ENCODE measurements around the gene NDC80. TPM values are rescaled to one million over a fixed set of nuclear protein-coding genes. Genes with fewer than 3 reads are reported as not detected.
"Not testable (repeated sequence)": the region's sequence is repeated elsewhere in the genome, so short reads cannot be mapped to it uniquely, and the experiment has no call there.

The NDC80 gene
- polyA plus RNA-seq (1.7 and 1.9 TPM in 2 replicates), polyA minus RNA-seq (2.4 and 3.2 TPM in 2 replicates)

DNA sequence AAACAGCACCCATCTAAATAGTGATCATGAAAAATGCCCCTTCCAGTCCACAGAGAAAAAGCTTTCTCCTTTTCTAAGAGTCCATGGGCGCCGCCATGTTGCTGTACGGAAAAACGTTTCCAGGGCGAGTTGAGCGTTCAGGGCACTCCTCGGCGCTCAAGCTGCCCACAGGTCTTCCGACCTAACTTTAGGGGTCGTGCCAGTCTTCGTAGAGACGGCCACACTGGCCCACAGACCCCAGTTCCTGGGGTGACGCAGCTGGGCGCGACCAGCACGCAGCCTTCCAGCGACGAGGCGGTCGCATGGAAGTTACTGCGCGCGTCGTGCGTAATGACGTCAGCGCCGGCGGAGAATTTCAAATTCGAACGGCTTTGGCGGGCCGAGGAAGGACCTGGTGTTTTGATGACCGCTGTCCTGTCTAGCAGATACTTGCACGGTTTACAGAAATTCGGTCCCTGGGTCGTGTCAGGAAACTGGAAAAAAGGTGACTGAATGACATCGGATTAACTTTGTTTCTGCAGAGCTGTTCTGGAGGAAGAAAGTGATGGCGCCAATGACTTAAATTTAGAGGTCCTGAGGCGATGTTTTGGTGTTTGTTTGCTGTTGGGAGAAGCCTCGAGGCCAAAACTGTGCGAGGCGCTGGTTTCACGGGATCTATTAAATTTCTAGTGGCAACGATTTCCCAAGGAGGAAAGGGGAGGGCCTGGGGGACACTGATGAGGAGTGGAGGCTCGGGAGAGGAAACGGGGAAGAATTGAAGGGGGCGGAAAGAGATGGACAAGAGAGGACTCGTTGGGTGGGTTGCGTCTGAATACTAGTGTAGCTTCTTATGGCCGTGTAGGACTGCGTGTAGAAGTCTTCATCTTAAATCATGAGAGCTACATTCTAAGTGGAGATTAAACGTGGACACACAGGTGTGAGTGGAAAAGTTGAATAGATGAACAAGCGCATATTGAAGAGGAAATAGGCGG is at the start of gene NDC80, which contains the start of gene METTL4:
TSS of gene NDC80 (plus strand) at position 358 of the 971 bp plus-strand sequence. CDS start 1,429 bp downstream, outside the sequence.
TSS of gene METTL4 (minus strand) at position 306 of the 971 bp plus-strand sequence. CDS start 4,289 bp downstream, outside the sequence.
- Histone ChIP-seq H4K20me1 (ENCODE audit: insufficient read depth) (no peaks in the 10 kb centered on the region), H3F3A (ENCODE audit: insufficient read depth, low read length, poor library complexity, severe bottlenecking) (no peaks in the 10 kb centered on the region), H3K9me3 (ENCODE audit: low read length) (no peaks in the 10 kb centered on the region), H3K27ac (ENCODE audit: low read length) (peak within 1 kb of the TSS; percentile 93), H3K9ac (ENCODE audit: low read length) (peak within 1 kb of the TSS; percentile 87), H2AFZ (ENCODE audit: low read depth, low read length) (peak within 1 kb of the TSS; percentile 59), H3K27me3 (ENCODE audit: insufficient read depth, low read depth, low read length) (no peaks in the 10 kb centered on the region), H3K9me2 (ENCODE audit: insufficient read depth, low read length) (no peaks in the 10 kb centered on the region), H3K4me3 (ENCODE audit: low read length) (peak within 1 kb of the TSS; percentile 77), H3K4me2 (ENCODE audit: low read length) (peak within 1 kb of the TSS; percentile 83), H3K79me2 (replicated peaks; ENCODE audit: insufficient read depth, low read length) (peaks cover 38% of the 10 kb centered on the region), H3K36me3 (ENCODE audit: insufficient read depth, low read length) (no peaks in the 10 kb centered on the region)
- TF ChIP-seq, protein P1, sequence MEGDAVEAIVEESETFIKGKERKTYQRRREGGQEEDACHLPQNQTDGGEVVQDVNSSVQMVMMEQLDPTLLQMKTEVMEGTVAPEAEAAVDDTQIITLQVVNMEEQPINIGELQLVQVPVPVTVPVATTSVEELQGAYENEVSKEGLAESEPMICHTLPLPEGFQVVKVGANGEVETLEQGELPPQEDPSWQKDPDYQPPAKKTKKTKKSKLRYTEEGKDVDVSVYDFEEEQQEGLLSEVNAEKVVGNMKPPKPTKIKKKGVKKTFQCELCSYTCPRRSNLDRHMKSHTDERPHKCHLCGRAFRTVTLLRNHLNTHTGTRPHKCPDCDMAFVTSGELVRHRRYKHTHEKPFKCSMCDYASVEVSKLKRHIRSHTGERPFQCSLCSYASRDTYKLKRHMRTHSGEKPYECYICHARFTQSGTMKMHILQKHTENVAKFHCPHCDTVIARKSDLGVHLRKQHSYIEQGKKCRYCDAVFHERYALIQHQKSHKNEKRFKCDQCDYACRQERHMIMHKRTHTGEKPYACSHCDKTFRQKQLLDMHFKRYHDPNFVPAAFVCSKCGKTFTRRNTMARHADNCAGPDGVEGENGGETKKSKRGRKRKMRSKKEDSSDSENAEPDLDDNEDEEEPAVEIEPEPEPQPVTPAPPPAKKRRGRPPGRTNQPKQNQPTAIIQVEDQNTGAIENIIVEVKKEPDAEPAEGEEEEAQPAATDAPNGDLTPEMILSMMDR (IDR thresholded peaks at IDR 0.05; ENCODE audit: poor library complexity, severe bottlenecking) = peak; percentile 36
- TF ChIP-seq EP300 (conservative IDR thresholded peaks at IDR 0.05; ENCODE audit: poor library complexity, severe bottlenecking) (peak; percentile 62), TAF1 (IDR thresholded peaks at IDR 0.05; ENCODE audit: low read depth) (no peak), RAD21 (conservative IDR thresholded peaks at IDR 0.05) (no peak), MXI1 (conservative IDR thresholded peaks at IDR 0.05; ENCODE audit: poor library complexity, severe bottlenecking) (peak; percentile 95), POLR2AphosphoS5 (IDR thresholded peaks at IDR 0.05) (peak; percentile 53), SMC3 (conservative IDR thresholded peaks at IDR 0.05; ENCODE audit: poor library complexity) (no peak)
- TF ChIP-seq, protein P2, sequence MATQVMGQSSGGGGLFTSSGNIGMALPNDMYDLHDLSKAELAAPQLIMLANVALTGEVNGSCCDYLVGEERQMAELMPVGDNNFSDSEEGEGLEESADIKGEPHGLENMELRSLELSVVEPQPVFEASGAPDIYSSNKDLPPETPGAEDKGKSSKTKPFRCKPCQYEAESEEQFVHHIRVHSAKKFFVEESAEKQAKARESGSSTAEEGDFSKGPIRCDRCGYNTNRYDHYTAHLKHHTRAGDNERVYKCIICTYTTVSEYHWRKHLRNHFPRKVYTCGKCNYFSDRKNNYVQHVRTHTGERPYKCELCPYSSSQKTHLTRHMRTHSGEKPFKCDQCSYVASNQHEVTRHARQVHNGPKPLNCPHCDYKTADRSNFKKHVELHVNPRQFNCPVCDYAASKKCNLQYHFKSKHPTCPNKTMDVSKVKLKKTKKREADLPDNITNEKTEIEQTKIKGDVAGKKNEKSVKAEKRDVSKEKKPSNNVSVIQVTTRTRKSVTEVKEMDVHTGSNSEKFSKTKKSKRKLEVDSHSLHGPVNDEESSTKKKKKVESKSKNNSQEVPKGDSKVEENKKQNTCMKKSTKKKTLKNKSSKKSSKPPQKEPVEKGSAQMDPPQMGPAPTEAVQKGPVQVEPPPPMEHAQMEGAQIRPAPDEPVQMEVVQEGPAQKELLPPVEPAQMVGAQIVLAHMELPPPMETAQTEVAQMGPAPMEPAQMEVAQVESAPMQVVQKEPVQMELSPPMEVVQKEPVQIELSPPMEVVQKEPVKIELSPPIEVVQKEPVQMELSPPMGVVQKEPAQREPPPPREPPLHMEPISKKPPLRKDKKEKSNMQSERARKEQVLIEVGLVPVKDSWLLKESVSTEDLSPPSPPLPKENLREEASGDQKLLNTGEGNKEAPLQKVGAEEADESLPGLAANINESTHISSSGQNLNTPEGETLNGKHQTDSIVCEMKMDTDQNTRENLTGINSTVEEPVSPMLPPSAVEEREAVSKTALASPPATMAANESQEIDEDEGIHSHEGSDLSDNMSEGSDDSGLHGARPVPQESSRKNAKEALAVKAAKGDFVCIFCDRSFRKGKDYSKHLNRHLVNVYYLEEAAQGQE (IDR thresholded peaks at IDR 0.05; ENCODE audit: borderline replicate concordance) = no peak

DNA sequence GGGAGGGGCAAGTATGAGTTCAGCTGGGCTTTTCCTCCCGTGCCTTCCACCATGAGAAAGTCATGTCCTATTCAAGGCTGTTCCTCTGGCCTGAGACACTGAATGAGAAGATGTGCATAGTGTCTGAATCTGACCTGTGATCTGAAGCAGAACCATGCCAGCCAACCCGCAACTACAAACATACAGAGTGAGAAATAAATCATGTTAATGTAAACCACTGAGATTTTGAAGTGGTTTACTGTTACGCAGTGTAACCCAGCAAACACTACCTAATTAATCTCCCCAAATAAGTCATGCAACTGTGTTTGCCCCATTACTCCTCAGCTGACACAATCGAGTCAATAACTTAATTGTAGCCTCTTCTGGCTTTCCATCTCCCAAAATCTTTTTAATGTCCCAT is 49.2 kb upstream of the NDC80 start:
- Histone ChIP-seq H3K4me3 (ENCODE audit: low read length) (no peak overlapping the region), H3K27ac (ENCODE audit: low read length) (no peak overlapping the region), H3K4me2 (ENCODE audit: low read length) (no peak overlapping the region), H3K27me3 (ENCODE audit: insufficient read depth, low read depth, low read length) (no peaks in the 10 kb centered on the region), H3K79me2 (replicated peaks; ENCODE audit: insufficient read depth, low read length) (no peaks in the 10 kb centered on the region), H4K20me1 (ENCODE audit: insufficient read depth) (no peaks in the 10 kb centered on the region), H3K36me3 (ENCODE audit: insufficient read depth, low read length) (no peaks in the 10 kb centered on the region), H3K9ac (ENCODE audit: low read length) (no peak overlapping the region), H3K9me2 (ENCODE audit: insufficient read depth, low read length) (no peaks in the 10 kb centered on the region), H3K9me3 (ENCODE audit: low read length) (no peaks in the 10 kb centered on the region), H3F3A (ENCODE audit: insufficient read depth, low read length, poor library complexity, severe bottlenecking) (no peaks in the 10 kb centered on the region), H2AFZ (ENCODE audit: low read depth, low read length) (no peak overlapping the region)
- no peak for TF ChIP-seq MXI1 (conservative IDR thresholded peaks at IDR 0.05; ENCODE audit: poor library complexity, severe bottlenecking)
- no peak for TF ChIP-seq TAF1 (IDR thresholded peaks at IDR 0.05; ENCODE audit: low read depth)
- no peak for TF ChIP-seq RAD21 (conservative IDR thresholded peaks at IDR 0.05)
- TF ChIP-seq EZH2 (IDR thresholded peaks at IDR 0.05; ENCODE audit: borderline replicate concordance, insufficient read depth, low read length, poor library complexity, severe bottlenecking) = no peak
- no peak for TF ChIP-seq POLR2AphosphoS5 (IDR thresholded peaks at IDR 0.05)
- no peak for TF ChIP-seq SMC3 (conservative IDR thresholded peaks at IDR 0.05; ENCODE audit: poor library complexity)
- TF ChIP-seq, protein P2 (IDR thresholded peaks at IDR 0.05; ENCODE audit: borderline replicate concordance) = no peak

DNA sequence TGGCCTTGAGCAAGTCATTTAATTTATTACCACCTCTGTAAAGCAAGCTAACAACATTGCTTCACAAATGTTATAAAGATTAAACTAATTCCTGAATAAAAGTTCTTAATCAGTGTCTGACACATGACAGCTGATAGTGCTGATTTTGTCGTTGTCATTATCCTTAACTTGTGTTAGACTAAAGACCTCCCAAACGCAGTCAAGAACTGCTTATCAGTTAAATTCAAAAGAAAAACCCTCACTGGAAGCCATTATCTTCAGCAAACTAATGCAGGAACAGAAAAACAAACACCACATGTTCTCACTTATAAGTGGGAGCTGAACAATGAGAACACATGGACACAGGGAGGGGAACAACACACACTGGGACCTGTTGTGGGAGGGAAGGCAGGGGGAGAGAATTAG is 46.6 kb upstream of the NDC80 start:
- not testable (repeated sequence) for H3K9me3 ChIP-seq (ENCODE audit: low read length); H2AFZ ChIP-seq (ENCODE audit: low read depth, low read length); H3K9me2 ChIP-seq (ENCODE audit: insufficient read depth, low read length); H3K79me2 ChIP-seq (replicated peaks; ENCODE audit: insufficient read depth, low read length); H3K27me3 ChIP-seq (ENCODE audit: insufficient read depth, low read depth, low read length); H3K36me3 ChIP-seq (ENCODE audit: insufficient read depth, low read length); H3F3A ChIP-seq (ENCODE audit: insufficient read depth, low read length, poor library complexity, severe bottlenecking); H3K27ac ChIP-seq (ENCODE audit: low read length); H3K9ac ChIP-seq (ENCODE audit: low read length); H4K20me1 ChIP-seq (ENCODE audit: insufficient read depth); H3K4me2 ChIP-seq (ENCODE audit: low read length); H3K4me3 ChIP-seq (ENCODE audit: low read length)
